Skin of body (tissue), 2 donors: ENCODE results near the gene USP34. TPM values are rescaled to one million over a fixed set of nuclear protein-coding genes. Genes with fewer than 3 reads are reported as not detected.
A peak's percentile ranks its signal among the peaks of the same experiment; 100 is the strongest.
"Not testable (repeated sequence)": the region's sequence is repeated elsewhere in the genome, so short reads cannot be mapped to it uniquely, and the experiment has no call there.

Experiments
- DNase-seq: peaks from one replicate; lab custom pipeline; 2025; lab: John Stamatoyannopoulos, UW
- total RNA-seq: library from RNA; depleted of rRNA; stranded (reverse); fragments of >200 nt; gene quantifications from one replicate; pipeline ENCODE4 v1.2.3, GENCODE V29; 2014

The USP34 gene
- total RNA-seq, 1 donor from 2014 or later, result 133 TPM

- no peak for DNase-seq
These were observed 277.0 kb downstream of the USP34 start for GRCh38 chr2:61193670-61194561.

GRCh38 chr2:61187085-61187484 is 283.8 kb downstream of the USP34 start:
- DNase-seq, result no peak

GRCh38 chr2:61185231-61185728 is 285.6 kb downstream of the USP34 start:
- DNase-seq, result no peak

- DNase-seq, result no peak
These were observed 286.6 kb downstream of the USP34 start for GRCh38 chr2:61184263-61184662.

GRCh38 chr2:61183795-61184194 is 287.1 kb downstream of the USP34 start:
- no peak for DNase-seq

GRCh38 chr2:61182059-61182383 is 288.9 kb downstream of the USP34 start:
- DNase-seq, result no peak

- no peak for DNase-seq
These were observed 289.4 kb downstream of the USP34 start for GRCh38 chr2:61181382-61182058.

- no peak for DNase-seq
These were observed 290.2 kb downstream of the USP34 start for GRCh38 chr2:61180686-61181085.

GRCh38 chr2:61179701-61180639 is 290.9 kb downstream of the USP34 start:
- no peak for DNase-seq

GRCh38 chr2:61178603-61179545 is 292.0 kb downstream of the USP34 start:
- DNase-seq, result no peak

GRCh38 chr2:61177727-61178549 is 292.9 kb downstream of the USP34 start:
- DNase-seq, result peak; percentile 21

GRCh38 chr2:61176755-61177726 is 293.8 kb downstream of the USP34 start:
- peak; percentile 94 for DNase-seq

GRCh38 chr2:61175036-61175435 is 295.9 kb downstream of the USP34 start:
- no peak for DNase-seq

- DNase-seq, result no peak
These were observed 297.8 kb downstream of the USP34 start for GRCh38 chr2:61173116-61173515.

GRCh38 chr2:61172671-61173070 is 298.2 kb downstream of the USP34 start:
- DNase-seq, result no peak

- DNase-seq, result no peak
These were observed 303.3 kb downstream of the USP34 start for GRCh38 chr2:61167579-61167978.

- no peak for DNase-seq
These were observed 304.9 kb downstream of the USP34 start for GRCh38 chr2:61165946-61166345.

- DNase-seq, result not testable (repeated sequence)
These were observed 305.8 kb downstream of the USP34 start for GRCh38 chr2:61165082-61165481.
